Panc1 (cell line): Measurements from ENCODE around the gene SCYL3. TPM values are rescaled to one million over a fixed set of nuclear protein-coding genes. Genes with fewer than 3 reads are reported as not detected.

Experiments
- ATAC-seq: fragments of 200-7000 bp; cut with Tn5 transposase; 2 replicates; pipeline ENCODE4 v1.9.1; 2020; ENCODE audit warnings: mild to moderate bottlenecking, moderate library complexity
- BruUV-seq: library from RNA; stranded (reverse); fragments of 400-500 nt; replicated peaks from 2 replicates; lab custom pipeline; 2021; lab: Mats Ljungman, UMichigan
- CTCF ChIA-PET: fragments of 300-600 bp; sonication (Branson Sonifier 250); formaldehyde crosslinking; loops from one replicate; lab custom pipeline; 2022; ENCODE audit warnings: antibody characterized with exemption; lab: Charles Lee
- POLR2A ChIA-PET: fragments of 300-600 bp; sonication (Branson Sonifier 250); formaldehyde crosslinking; loops from one replicate; lab custom pipeline; 2022; ENCODE audit warnings: antibody characterized with exemption; lab: Charles Lee
- DNase-seq: peaks from one replicate; pipeline ENCODE4 v3.0.0-alpha.2; 2010; ENCODE audit warnings: low read depth, low spot score
- H3K27ac ChIP-seq: 2 replicates; pipeline ENCODE4 v1.5.1; 2011; ENCODE audit warnings: mild to moderate bottlenecking, low read length, inconsistent platforms
- H3K27me3 ChIP-seq: fragments of 200-500 bp; sonication (Bioruptor generic); 2 replicates; pipeline ENCODE4 v1.6.0; 2014; ENCODE audit warnings: low read length, inconsistent platforms; ENCODE audit not compliant: control insufficient read depth, insufficient read depth
- H3K36me3 ChIP-seq: fragments of 200-500 bp; sonication (Bioruptor generic); 2 replicates; pipeline ENCODE4 v1.5.1; 2014; ENCODE audit warnings: inconsistent platforms, mild to moderate bottlenecking, low read length, moderate library complexity; ENCODE audit not compliant: control insufficient read depth, insufficient read depth
- H3K4me1 ChIP-seq: 2 replicates; pipeline ENCODE4 v1.5.1; 2011; ENCODE audit warnings: inconsistent platforms, mild to moderate bottlenecking, low read length, moderate library complexity; ENCODE audit not compliant: control insufficient read depth, insufficient read depth
- H3K4me3 ChIP-seq, 2 experiments: 2 replicates each; pipeline ENCODE4 v1.5.1; 2011 to 2012; ENCODE audit warnings: low read depth in 2 of 2, low read length in 2 of 2, mild to moderate bottlenecking in 2 of 2, inconsistent platforms in 1 of 2, moderate library complexity in 1 of 2
- H3K9me3 ChIP-seq: fragments of 200-500 bp; sonication (Bioruptor generic); 2 replicates; pipeline ENCODE4 v1.5.1; 2014; ENCODE audit warnings: low read depth, mild to moderate bottlenecking, inconsistent platforms, low read length, moderate library complexity; ENCODE audit not compliant: control insufficient read depth, insufficient read depth
- CTCF ChIP-seq: fragments of 450-650 bp; IDR thresholded peaks from 2 replicates; pipeline ENCODE4 v1.5.1; 2017; ENCODE audit warnings: mild to moderate bottlenecking
- POLR2AphosphoS5 ChIP-seq: IDR thresholded peaks from 2 replicates; pipeline ENCODE4 v1.6.1; 2012; ENCODE audit warnings: mild to moderate bottlenecking, low read depth, low read length, moderate library complexity
- REST ChIP-seq, 2 experiments: IDR thresholded peaks; 2 replicates each; pipeline ENCODE4 v1.6.1; 2011 to 2012; ENCODE audit warnings: low read depth in 2 of 2, control low read depth in 1 of 2, low read length in 1 of 2, mild to moderate bottlenecking in 1 of 2, moderate library complexity in 1 of 2; ENCODE audit not compliant: insufficient read depth in 1 of 2
- SIN3A ChIP-seq: IDR thresholded peaks from 2 replicates; pipeline ENCODE4 v1.6.1; 2012; ENCODE audit warnings: low read depth, mild to moderate bottlenecking, low read length, moderate library complexity, borderline replicate concordance; ENCODE audit not compliant: insufficient read depth
- TCF7L2 ChIP-seq: IDR thresholded peaks from 2 replicates; pipeline ENCODE4 v1.6.1; 2011; ENCODE audit warnings: mild to moderate bottlenecking, low read depth, low read length, inconsistent platforms
- in situ Hi-C: cut with HindIII; loops from 2 replicates; pipeline ENCODE4 v1.10.0; 2016; ENCODE audit warnings: low sequenced_read_pairs, low pct_unique_long_range_greater_than_20kb
- intact Hi-C: fragments of 100-400 bp; cut with micrococcal nuclease; formaldehyde crosslinking; loops from one replicate; pipeline ENCODE4 v1.10.0; 2022; ENCODE audit not compliant: unreplicated experiment
- total RNA-seq: library from RNA; stranded (reverse); gene quantifications from one replicate; pipeline ENCODE4 v1.2.1, GENCODE V29; 2021; ENCODE audit not compliant: unreplicated experiment

The SCYL3 gene
- total RNA-seq, 1 experiment from 2014 or later = 7.8 TPM

GRCh38 chr1:169885207-169885606 is 8.5 kb downstream of the SCYL3 start:
- H3K27me3 ChIP-seq = no peaks in the 10 kb centered on the region
- no peak overlapping the region for H3K4me3 ChIP-seq
- TF ChIP-seq TCF7L2 (no peak), CTCF (no peak)
- in situ Hi-C loops (no loop called here), intact Hi-C loops (no loop called here)
- no peak for DNase-seq
- H3K9me3 ChIP-seq = no peaks in the 10 kb centered on the region
- ATAC-seq = no peak
- ChIA-PET POLR2A (no interaction called here), CTCF (no interaction called here)
- H3K27ac ChIP-seq = no peak overlapping the region
- H3K4me1 ChIP-seq = peaks cover 9% of the 10 kb centered on the region
- peaks cover 11% of the 10 kb centered on the region for H3K36me3 ChIP-seq
- no TSS peak for BruUV-seq

GRCh38 chr1:169884634-169885033 is 9.1 kb downstream of the SCYL3 start:
- ChIA-PET CTCF (no interaction called here), POLR2A (no interaction called here)
- TF ChIP-seq REST (IDR thresholded peaks at IDR 0.05; ENCODE audit: insufficient read depth in 1 of 2, low read depth in 2 of 2, low read length in 1 of 2) (no peak), CTCF (no peak), POLR2AphosphoS5 (no peak), SIN3A (no peak), TCF7L2 (no peak)
- in situ Hi-C loops = no loop called here
- DNase-seq (no peak), ATAC-seq (no peak)
- no peak overlapping the region for H3K27ac ChIP-seq
- H3K4me1 ChIP-seq = peaks cover 9% of the 10 kb centered on the region; the same call in 1 of the 2 replicates
- H3K4me3 ChIP-seq = no peak overlapping the region
- no peaks in the 10 kb centered on the region for H3K9me3 ChIP-seq
- H3K36me3 ChIP-seq = peaks cover 11% of the 10 kb centered on the region
- no TSS peak for BruUV-seq
- H3K27me3 ChIP-seq = no peaks in the 10 kb centered on the region
- intact Hi-C loops = no loop called here
